Osteocyte (in vitro differentiated cells): ENCODE results near the gene ZDHHC6. TPM values are rescaled to one million over a fixed set of nuclear protein-coding genes. Genes with fewer than 3 reads are reported as not detected.

ENCODE experiments used
- DNase-seq: peaks from one replicate; pipeline ENCODE4 v3.0.0; 2021; ENCODE audit warnings: mixed read lengths; ENCODE audit not compliant: unreplicated experiment; ENCODE audit errors: extremely low spot score
- H3K27ac Mint-ChIP-seq: one replicate; pipeline ENCODE4 v1.8.0; 2021; ENCODE audit warnings: mild to moderate bottlenecking, mixed read lengths; ENCODE audit not compliant: unreplicated experiment
- H3K27me3 Mint-ChIP-seq: one replicate; pipeline ENCODE4 v1.8.0; 2021; ENCODE audit warnings: mixed read lengths; ENCODE audit not compliant: unreplicated experiment
- H3K36me3 Mint-ChIP-seq: one replicate; pipeline ENCODE4 v1.8.0; 2021; ENCODE audit warnings: mixed read lengths; ENCODE audit not compliant: unreplicated experiment
- H3K4me1 Mint-ChIP-seq: one replicate; pipeline ENCODE4 v1.8.0; 2021; ENCODE audit warnings: mixed read lengths; ENCODE audit not compliant: unreplicated experiment
- H3K4me3 Mint-ChIP-seq: one replicate; pipeline ENCODE4 v1.8.0; 2021; ENCODE audit warnings: mild to moderate bottlenecking, moderate library complexity, mixed read lengths; ENCODE audit not compliant: unreplicated experiment
- H3K9me3 Mint-ChIP-seq: one replicate; pipeline ENCODE4 v1.8.0; 2021; ENCODE audit warnings: mixed read lengths; ENCODE audit not compliant: unreplicated experiment
- CTCF ChIP-seq: fragments of 200-600 bp; sonication (generic); IDR thresholded peaks from 2 replicates; pipeline ENCODE4 v1.5.0; 2021; ENCODE audit warnings: antibody characterized with exemption, mild to moderate bottlenecking, moderate library complexity
- long read RNA-seq: library from polyadenylated mRNA; unstranded; transcript quantifications from one replicate; pipeline ENCODE4 v2.0.0, GENCODE V29; 2021
- total RNA-seq: library from RNA; stranded (reverse); gene quantifications from 2 replicates; pipeline ENCODE4 v1.2.1, GENCODE V29; 2021

Gene ZDHHC6
- 28.5 and 32.6 TPM in 2 replicates for total RNA-seq
- long read RNA-seq, transcript ZDHHC6-202 (11 exons, 2,170 nt) = major isoform, 189 of 279 reads
- long read RNA-seq, partial matches to known transcripts = 7 of 279 reads
- long read RNA-seq, other reads (novel, unspliced or antisense) = 79 of 279 reads

- peak within 1 kb of the TSS; percentile 87 for H3K4me3 Mint-ChIP-seq
- peaks cover 1% of the 10 kb centered on the region for H3K36me3 Mint-ChIP-seq
- peaks cover 29% of the 10 kb centered on the region for H3K4me1 Mint-ChIP-seq
- H3K9me3 Mint-ChIP-seq = no peaks in the 10 kb centered on the region
- TF ChIP-seq CTCF = peak; percentile 31
- DNase-seq = peak; percentile 91
- H3K27me3 Mint-ChIP-seq = no peaks in the 10 kb centered on the region
- peak within 1 kb of the TSS; percentile 97 for H3K27ac Mint-ChIP-seq
Observed at GRCh38 chr10:112446855-112447619, at the start of gene ZDHHC6, which contains the start of gene VTI1A. ZDHHC6 (minus strand) TSS chr10:112446914; CDS start chr10:112445436, 1,478 bp downstream. VTI1A (plus strand) TSS chr10:112447215; CDS start chr10:112447374, 159 bp downstream.

GRCh38 chr10:112492736-112493135 is 46.0 kb upstream of the ZDHHC6 start:
- no peak for TF ChIP-seq CTCF
- Mint-ChIP-seq H3K4me3 (no peak overlapping the region), H3K4me1 (peaks cover 13% of the 10 kb centered on the region), H3K27me3 (no peaks in the 10 kb centered on the region), H3K9me3 (no peaks in the 10 kb centered on the region), H3K36me3 (no peaks in the 10 kb centered on the region), H3K27ac (no peak overlapping the region)
- no peak for DNase-seq

- Mint-ChIP-seq H3K27ac (peak overlapping the region; percentile 36), H3K4me1 (peaks cover 13% of the 10 kb centered on the region), H3K36me3 (no peaks in the 10 kb centered on the region), H3K9me3 (no peaks in the 10 kb centered on the region), H3K27me3 (no peaks in the 10 kb centered on the region), H3K4me3 (no peak overlapping the region)
- no peak for DNase-seq
- TF ChIP-seq CTCF = no peak
Observed at GRCh38 chr10:112491144-112491543, 44.4 kb upstream of the ZDHHC6 start.

GRCh38 chr10:112490545-112490944 is 43.8 kb upstream of the ZDHHC6 start:
- H3K27ac Mint-ChIP-seq = no peak overlapping the region
- H3K27me3 Mint-ChIP-seq = no peaks in the 10 kb centered on the region
- peaks cover 13% of the 10 kb centered on the region for H3K4me1 Mint-ChIP-seq
- no peaks in the 10 kb centered on the region for H3K36me3 Mint-ChIP-seq
- no peak overlapping the region for H3K4me3 Mint-ChIP-seq
- no peak for DNase-seq
- H3K9me3 Mint-ChIP-seq = no peaks in the 10 kb centered on the region
- no peak for TF ChIP-seq CTCF

- no peak for TF ChIP-seq CTCF
- H3K36me3 Mint-ChIP-seq = peaks cover 3% of the 10 kb centered on the region
- H3K27me3 Mint-ChIP-seq = no peaks in the 10 kb centered on the region
- no peaks in the 10 kb centered on the region for H3K9me3 Mint-ChIP-seq
- H3K4me1 Mint-ChIP-seq = peaks cover 13% of the 10 kb centered on the region
- no peak overlapping the region for H3K27ac Mint-ChIP-seq
- no peak overlapping the region for H3K4me3 Mint-ChIP-seq
- DNase-seq = no peak
Observed at GRCh38 chr10:112487964-112488363, 41.2 kb upstream of the ZDHHC6 start.
